ENCODE measurements around the gene ACADS. TPM values are rescaled to one million over a fixed set of nuclear protein-coding genes. Genes with fewer than 3 reads are reported as not detected.

ACADS gene
- polyA plus RNA-seq, 2 of the 4 experiments (the other 2 are of a cell fraction): 7.9 to 9.3 TPM

GRCh38 chr12:120724720-120725119, 906 bp upstream of the ACADS start (continued):
- TF ChIP-seq HMGXB4 (CRISPR knock-in tag; IDR thresholded peaks at IDR 0.05; ENCODE audit: borderline replicate concordance) (no peak), JUN (IDR thresholded peaks at IDR 0.05) (no peak), NR3C1 (IDR thresholded peaks at IDR 0.05) (no peak), JUNB (IDR thresholded peaks at IDR 0.05) (no peak), SMC3 (IDR thresholded peaks at IDR 0.05) (no peak)

- Histone ChIP-seq H3K9me3 (no peaks in the 10 kb centered on the region), H3K4me1 (peaks cover 12% of the 10 kb centered on the region), H3K27ac (peak overlapping the region in 1 of 2 experiments; percentile 89; a peak in 3 of 6 replicates), H3K4me3 (peak overlapping the region; percentile 61), H3K4me2 (peak overlapping the region; percentile 79)
- ChIA-PET POLR2A (interaction anchor here (0.7 kb wide), 1 partner anchor 11 kb away, joined by 3 read pairs; no protein-coding TSS in a partner anchor), CTCF (interaction anchor here (0.8 to 1.0 kb wide), 4 partner anchors 11 to 284 kb away, joined by 3 read pairs; partner anchors contain the start of gene POP5)
- no peak for TF ChIP-seq ATOH8 (CRISPR knock-in tag; IDR thresholded peaks at IDR 0.05; ENCODE audit: low read depth)
- TF ChIP-seq MAZ (IDR thresholded peaks at IDR 0.05; ENCODE audit: borderline replicate concordance, low read depth, low read length): no peak
- TF ChIP-seq GATA3 (IDR thresholded peaks at IDR 0.05; ENCODE audit: borderline replicate concordance): no peak
- TF ChIP-seq CBX2 (IDR thresholded peaks at IDR 0.05; ENCODE audit: borderline replicate concordance, low read depth): no peak
- no peak for TF ChIP-seq TFCP2L1 (CRISPR knock-in tag; IDR thresholded peaks at IDR 0.05)
- no peak for TF ChIP-seq RFX5 (IDR thresholded peaks at IDR 0.05)
- ATAC-seq (peak; percentile 5 to 7; a peak in 3 of 6 replicates), DNase-seq (ENCODE audit: low read depth in 1 of 2, low spot score in 1 of 2) (peak in 1 of 2 experiments; percentile 18), FAIRE-seq (no peak)
- 50% methylated on average over 14 of the region's 14 CpGs for WGBS (ENCODE audit: missing lambda C conversion rate)
These were observed 421 bp upstream of the ACADS start for GRCh38 chr12:120725151-120725658.

- Histone ChIP-seq H3K27ac (peak overlapping the region in 1 of 2 experiments; percentile 89; a peak in 3 of 6 replicates), H3K4me2 (peak overlapping the region; percentile 79), H3K4me1 (peaks cover 4% of the 10 kb centered on the region), H3K4me3 (peak overlapping the region; percentile 61; the same call in 2 of the 3 replicates), H3K9me3 (no peaks in the 10 kb centered on the region)
- POLR2A ChIA-PET: no interaction called here
- 91% methylated on average over 9 of the region's 9 CpGs for WGBS (ENCODE audit: missing lambda C conversion rate)
- FAIRE-seq (no peak), ATAC-seq (no peak), DNase-seq (ENCODE audit: low read depth in 1 of 2, low spot score in 1 of 2) (no peak)
- CTCF ChIA-PET: interaction anchor here (0.6 kb wide), 1 partner anchor 23 kb away, joined by 3 read pairs; no protein-coding TSS in a partner anchor
- TF ChIP-seq TFCP2L1 (CRISPR knock-in tag; IDR thresholded peaks at IDR 0.05): no peak
- no peak for TF ChIP-seq EP300 (IDR thresholded peaks at IDR 0.05)
- no peak for TF ChIP-seq HEYL (CRISPR knock-in tag; IDR thresholded peaks at IDR 0.05)
- no peak for TF ChIP-seq CBX2 (IDR thresholded peaks at IDR 0.05; ENCODE audit: borderline replicate concordance, low read depth)
- no peak for TF ChIP-seq FOSL2 (IDR thresholded peaks at IDR 0.05)
- no peak for TF ChIP-seq FOSL2 (CRISPR knock-in tag; IDR thresholded peaks at IDR 0.05)
- TF ChIP-seq CHD2 (IDR thresholded peaks at IDR 0.05; ENCODE audit: low read length, partially characterized antibody): no peak
- no peak for TF ChIP-seq FOSB (CRISPR knock-in tag; IDR thresholded peaks at IDR 0.05)
- TF ChIP-seq CEBPB (IDR thresholded peaks at IDR 0.05): no peak
- TF ChIP-seq ZNF302 (CRISPR knock-in tag; IDR thresholded peaks at IDR 0.05): no peak
- no peak for TF ChIP-seq ATOH8 (CRISPR knock-in tag; IDR thresholded peaks at IDR 0.05; ENCODE audit: low read depth)
- no peak for TF ChIP-seq USF2 (IDR thresholded peaks at IDR 0.05)
- TF ChIP-seq RCOR1 (IDR thresholded peaks at IDR 0.05; ENCODE audit: low read depth, low read length): no peak
- no peak for TF ChIP-seq HOXB5 (CRISPR knock-in tag; IDR thresholded peaks at IDR 0.05)
- TF ChIP-seq CHD4 (IDR thresholded peaks at IDR 0.05; ENCODE audit: borderline replicate concordance): no peak
- no peak for TF ChIP-seq EHMT2 (IDR thresholded peaks at IDR 0.05; ENCODE audit: low read depth)
- no peak for TF ChIP-seq PHF8 (IDR thresholded peaks at IDR 0.05; ENCODE audit: borderline replicate concordance, low read depth)
- no peak for TF ChIP-seq GATA3 (IDR thresholded peaks at IDR 0.05; ENCODE audit: borderline replicate concordance)
- no peak for TF ChIP-seq HDAC2 (IDR thresholded peaks at IDR 0.05)
- TF ChIP-seq MAFK (IDR thresholded peaks at IDR 0.05; ENCODE audit: partially characterized antibody): no peak
These were observed 826 bp downstream of the ACADS start for GRCh38 chr12:120726510-120726793.

Data from A549 (cell line).